Stimulated activated CD4-positive, alpha-beta T cell treated with anti-CD3 and anti-CD28 coated beads, Interleukin-1b, Interleukin-23, amount 100 ng/mL, for 48 hours (primary cell): ENCODE measurements around the gene KIF20A.
"Not testable (repeated sequence)": the region's sequence is repeated elsewhere in the genome, so short reads cannot be mapped to it uniquely, and the experiment has no call there.

Experiments
- DNase-seq: peaks from one replicate; pipeline ENCODE4 v3.0.0-alpha.2; 2020

Gene KIF20A

GRCh38 chr5:138188626-138189025 is 9.7 kb downstream of the KIF20A start:
- DNase-seq = no peak

- no peak for DNase-seq
These were observed 13.9 kb downstream of the KIF20A start for GRCh38 chr5:138192826-138193225.

GRCh38 chr5:138193859-138194258 is 14.9 kb downstream of the KIF20A start:
- not testable (repeated sequence) for DNase-seq

GRCh38 chr5:138210985-138211384 is 32.1 kb downstream of the KIF20A start:
- no peak for DNase-seq

GRCh38 chr5:138212828-138213160 is 33.9 kb downstream of the KIF20A start:
- DNase-seq = peak; percentile 6

GRCh38 chr5:138213161-138214029 is 34.5 kb downstream of the KIF20A start, which contains the start of gene CDC23:
Gene CDC23 (minus strand): TSS chr5:138213323. CDS start chr5:138213312, 11 bp downstream.
- DNase-seq = peak; percentile 92

- DNase-seq = no peak
These were observed 37.9 kb downstream of the KIF20A start for GRCh38 chr5:138216799-138217198.

- no peak for DNase-seq
These were observed 44.6 kb downstream of the KIF20A start for GRCh38 chr5:138223532-138223931.

- DNase-seq = no peak
These were observed 45.8 kb downstream of the KIF20A start for GRCh38 chr5:138224712-138225111.

GRCh38 chr5:138226910-138227309 is 48.0 kb downstream of the KIF20A start:
- no peak for DNase-seq

GRCh38 chr5:138229387-138229786 is 50.5 kb downstream of the KIF20A start:
- no peak for DNase-seq

- no peak for DNase-seq
These were observed 51.3 kb downstream of the KIF20A start for GRCh38 chr5:138230261-138230660.

- no peak for DNase-seq
These were observed 52.2 kb downstream of the KIF20A start for GRCh38 chr5:138230981-138231589.

GRCh38 chr5:138233280-138233679 is 54.4 kb downstream of the KIF20A start:
- no peak for DNase-seq

GRCh38 chr5:138234651-138235050 is 55.7 kb downstream of the KIF20A start:
- DNase-seq = no peak
